ENCODE results near the gene SIRT5.
A peak's percentile ranks its signal among the peaks of the same experiment; 100 is the strongest.

Gene SIRT5

GRCh38 chr6:13614126-13614925 lies 39.9 kb downstream of the SIRT5 start:
- in situ Hi-C loops (cut with MboI; ENCODE audit: low pct_unique_long_range_greater_than_20kb, low sequenced_read_pairs, unreplicated experiment): no loop called here
- peak; percentile 51 for DNase-seq (ENCODE audit: low spot score)
- TF ChIP-seq, protein P1, sequence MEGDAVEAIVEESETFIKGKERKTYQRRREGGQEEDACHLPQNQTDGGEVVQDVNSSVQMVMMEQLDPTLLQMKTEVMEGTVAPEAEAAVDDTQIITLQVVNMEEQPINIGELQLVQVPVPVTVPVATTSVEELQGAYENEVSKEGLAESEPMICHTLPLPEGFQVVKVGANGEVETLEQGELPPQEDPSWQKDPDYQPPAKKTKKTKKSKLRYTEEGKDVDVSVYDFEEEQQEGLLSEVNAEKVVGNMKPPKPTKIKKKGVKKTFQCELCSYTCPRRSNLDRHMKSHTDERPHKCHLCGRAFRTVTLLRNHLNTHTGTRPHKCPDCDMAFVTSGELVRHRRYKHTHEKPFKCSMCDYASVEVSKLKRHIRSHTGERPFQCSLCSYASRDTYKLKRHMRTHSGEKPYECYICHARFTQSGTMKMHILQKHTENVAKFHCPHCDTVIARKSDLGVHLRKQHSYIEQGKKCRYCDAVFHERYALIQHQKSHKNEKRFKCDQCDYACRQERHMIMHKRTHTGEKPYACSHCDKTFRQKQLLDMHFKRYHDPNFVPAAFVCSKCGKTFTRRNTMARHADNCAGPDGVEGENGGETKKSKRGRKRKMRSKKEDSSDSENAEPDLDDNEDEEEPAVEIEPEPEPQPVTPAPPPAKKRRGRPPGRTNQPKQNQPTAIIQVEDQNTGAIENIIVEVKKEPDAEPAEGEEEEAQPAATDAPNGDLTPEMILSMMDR (IDR thresholded peaks at IDR 0.05; ENCODE audit: extremely low read depth, insufficient read depth, missing control alignments): no peak

DNA sequence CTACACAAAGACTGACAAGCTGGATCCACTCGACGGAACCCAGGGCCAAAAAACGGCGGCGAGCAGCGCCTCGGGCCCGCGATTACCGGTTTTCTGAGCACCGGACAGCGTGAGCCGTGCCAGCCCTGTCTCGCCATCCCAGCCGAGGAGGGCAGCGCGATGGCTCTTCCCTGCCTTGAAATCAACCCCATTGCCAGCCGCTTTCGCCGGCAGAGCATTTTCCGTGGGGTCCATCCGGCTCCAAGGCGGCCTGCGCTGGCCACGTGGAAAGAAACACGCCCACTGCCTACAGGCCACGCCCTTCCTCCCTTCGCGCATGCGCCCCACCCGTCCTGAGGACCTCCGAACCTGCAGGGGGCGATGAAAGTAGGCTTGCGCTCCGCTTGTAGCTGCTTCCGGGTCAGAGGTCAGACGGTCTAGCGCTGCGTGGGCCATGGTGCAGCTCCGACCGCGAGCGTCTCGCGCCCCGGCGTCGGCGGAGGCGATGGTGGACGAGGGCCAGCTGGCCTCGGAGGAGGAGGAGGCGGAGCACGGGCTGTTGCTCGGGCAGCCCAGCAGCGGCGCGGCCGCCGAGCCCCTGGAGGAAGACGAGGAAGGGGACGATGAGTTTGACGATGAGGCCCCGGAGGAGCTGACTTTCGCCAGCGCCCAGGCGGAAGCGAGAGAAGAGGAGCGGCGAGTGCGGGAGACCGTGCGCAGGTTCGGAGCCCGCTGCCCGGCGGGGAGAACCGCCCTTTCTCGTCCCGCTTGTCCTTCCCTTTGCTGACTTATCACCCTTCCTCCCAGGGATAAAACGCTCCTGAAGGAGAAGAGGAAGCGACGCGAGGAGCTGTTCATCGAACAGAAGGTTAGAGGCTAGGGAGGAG lies 40.8 kb downstream of the SIRT5 start, which contains the start of gene NOL7:
NOL7 (plus strand) TSS at position 410 of the 866 bp plus-strand sequence; CDS start at position 434, 24 bp downstream.
- in situ Hi-C loops (cut with MboI; ENCODE audit: low pct_unique_long_range_greater_than_20kb, low sequenced_read_pairs, unreplicated experiment): no loop called here
- TF ChIP-seq, protein P1 (IDR thresholded peaks at IDR 0.05; ENCODE audit: extremely low read depth, insufficient read depth, missing control alignments): peak; percentile 96
- peak; percentile 98 for DNase-seq (ENCODE audit: low spot score)

GRCh38 chr6:13615792-13616120 lies 41.4 kb downstream of the SIRT5 start:
- in situ Hi-C loops (cut with MboI; ENCODE audit: low pct_unique_long_range_greater_than_20kb, low sequenced_read_pairs, unreplicated experiment): no loop called here
- DNase-seq (ENCODE audit: low spot score): no peak
- TF ChIP-seq, protein P1 (IDR thresholded peaks at IDR 0.05; ENCODE audit: extremely low read depth, insufficient read depth, missing control alignments): no peak

- TF ChIP-seq, protein P1 (IDR thresholded peaks at IDR 0.05; ENCODE audit: extremely low read depth, insufficient read depth, missing control alignments): no peak
Observed at GRCh38 chr6:13617066-13617465, 42.7 kb downstream of the SIRT5 start.

DNA sequence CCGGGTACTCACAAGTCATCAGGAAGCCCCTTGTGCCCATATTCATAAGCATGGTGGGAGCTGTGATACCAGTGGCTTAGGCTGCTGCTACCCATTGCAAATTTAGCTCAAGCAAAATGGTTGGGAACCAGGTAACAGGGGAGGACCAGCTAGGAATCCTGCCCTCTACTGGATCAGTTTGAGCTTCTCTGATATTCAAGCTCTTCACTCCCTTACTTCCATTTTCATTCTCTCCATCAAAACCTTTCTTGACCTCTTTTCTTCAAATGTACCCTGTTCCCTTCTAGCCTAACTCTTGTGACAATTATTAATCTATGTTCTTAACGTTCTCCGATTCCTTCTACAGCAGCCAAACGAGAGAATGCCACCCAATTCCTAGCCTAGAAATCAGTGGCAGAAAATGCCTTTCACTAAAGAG lies 50.5 kb downstream of the SIRT5 start:
- TF ChIP-seq, protein P1 (IDR thresholded peaks at IDR 0.05; ENCODE audit: extremely low read depth, insufficient read depth, missing control alignments): peak; percentile 47
- DNase-seq (ENCODE audit: low spot score): peak; percentile 46
- in situ Hi-C loops (cut with MboI; ENCODE audit: low pct_unique_long_range_greater_than_20kb, low sequenced_read_pairs, unreplicated experiment): no loop called here

More at GRCh38 chr6:13617066-13617465, 42.7 kb downstream of the SIRT5 start:
- DNase-seq (ENCODE audit: low spot score): no peak
- in situ Hi-C loops (cut with MboI; ENCODE audit: low pct_unique_long_range_greater_than_20kb, low sequenced_read_pairs, unreplicated experiment): no loop called here

- TF ChIP-seq, protein P1 (IDR thresholded peaks at IDR 0.05; ENCODE audit: extremely low read depth, insufficient read depth, missing control alignments): no peak
- DNase-seq (ENCODE audit: low spot score): no peak
- in situ Hi-C loops (cut with MboI; ENCODE audit: low pct_unique_long_range_greater_than_20kb, low sequenced_read_pairs, unreplicated experiment): no loop called here
Observed at GRCh38 chr6:13629459-13630116, 55.2 kb downstream of the SIRT5 start.
